HUES6 (cell line): ENCODE measurements around the gene CHRNA1.

Experiments
- H3K27ac ChIP-seq: 2 replicates; pipeline ENCODE4 v1.7.0; 2013; ENCODE audit warnings: low read depth, mild to moderate bottlenecking, low read length, inconsistent platforms
- H3K27me3 ChIP-seq: 2 replicates; pipeline ENCODE4 v1.6.1; 2013; ENCODE audit warnings: low read length; ENCODE audit not compliant: control insufficient read depth, insufficient read depth
- H3K36me3 ChIP-seq: 2 replicates; pipeline ENCODE4 v1.6.1; 2013; ENCODE audit warnings: low read length; ENCODE audit not compliant: control insufficient read depth, insufficient read depth
- H3K4me1 ChIP-seq: 2 replicates; pipeline ENCODE4 v1.6.1; 2013; ENCODE audit warnings: low read length; ENCODE audit not compliant: control insufficient read depth, insufficient read depth
- H3K4me3 ChIP-seq: 2 replicates; pipeline ENCODE4 v1.5.1; 2013; ENCODE audit warnings: low read depth, low read length
- H3K9ac ChIP-seq: one replicate; pipeline ENCODE4 v1.6.1; 2013; ENCODE audit warnings: mild to moderate bottlenecking, low read length
- H3K9me3 ChIP-seq: 2 replicates; pipeline ENCODE4 v1.6.1; 2013; ENCODE audit warnings: low read depth, low read length; ENCODE audit not compliant: control insufficient read depth, insufficient read depth

CHRNA1 gene

DNA sequence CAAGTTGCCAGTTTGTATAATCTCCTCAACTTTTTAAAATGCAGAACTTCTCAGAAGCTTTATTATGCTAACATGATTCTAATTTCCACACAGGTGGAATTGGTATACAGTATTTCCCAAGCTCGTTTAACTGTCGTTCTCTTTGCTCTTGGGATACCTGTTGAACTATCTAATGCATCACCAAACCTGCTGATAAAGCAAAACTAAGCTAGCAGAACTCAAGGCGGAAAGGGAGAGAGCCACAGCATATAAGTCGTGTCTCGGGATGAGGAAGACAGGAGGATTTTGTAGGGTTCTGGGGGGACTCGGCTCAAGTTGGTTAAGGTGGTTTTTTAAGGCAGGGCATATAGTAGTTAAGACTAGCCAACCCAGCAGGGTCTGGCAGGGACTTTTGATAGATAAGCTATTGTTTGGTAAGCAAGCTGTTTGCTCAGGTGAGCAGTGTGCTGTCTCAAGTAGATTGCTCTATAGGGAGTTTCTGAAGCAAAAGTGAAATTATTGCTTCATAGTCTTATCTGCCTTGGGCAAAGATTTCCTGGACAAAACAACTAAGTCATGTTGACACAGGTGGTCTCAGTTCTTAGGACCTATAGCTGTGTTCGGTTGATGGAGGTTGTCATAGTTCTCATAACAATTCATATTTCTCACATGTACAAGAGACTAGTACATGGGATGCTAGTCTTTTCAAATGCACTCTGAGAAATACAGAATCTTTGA lies 28.2 kb upstream of the CHRNA1 start:
- Histone ChIP-seq H3K27ac (no peak overlapping the region), H3K36me3 (no peaks in the 10 kb centered on the region), H3K9ac (no peak overlapping the region), H3K9me3 (no peaks in the 10 kb centered on the region), H3K27me3 (no peaks in the 10 kb centered on the region), H3K4me3 (no peak overlapping the region), H3K4me1 (peaks cover 73% of the 10 kb centered on the region)

DNA sequence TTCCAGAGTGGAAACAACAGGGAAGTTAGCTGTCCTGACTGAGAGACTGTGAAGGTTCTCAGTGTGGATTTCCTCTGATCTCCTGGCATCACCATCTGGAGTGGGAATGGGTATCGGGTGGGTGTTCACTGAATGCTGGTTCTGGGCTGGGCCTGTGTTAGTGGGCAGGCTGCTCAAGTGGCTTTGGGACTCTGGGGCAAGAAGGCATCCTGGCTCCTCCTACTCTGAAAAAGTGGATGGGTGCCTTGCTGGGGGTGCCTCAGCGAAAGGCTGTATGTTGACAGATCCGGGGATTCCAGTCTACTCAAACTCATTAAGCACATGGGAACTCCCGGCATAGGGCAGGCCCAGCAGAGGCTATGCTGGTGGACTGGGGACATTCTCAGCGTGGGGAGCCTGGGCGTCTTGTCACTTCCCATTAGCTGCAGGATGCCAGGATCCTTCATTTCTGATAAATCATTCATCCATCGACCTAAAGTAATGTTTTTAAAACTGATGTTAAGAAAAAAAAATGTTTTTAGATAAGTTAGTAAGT lies 27.5 kb upstream of the CHRNA1 start:
- peaks cover 77% of the 10 kb centered on the region for H3K4me1 ChIP-seq
- no peak overlapping the region for H3K9ac ChIP-seq
- H3K36me3 ChIP-seq, result no peaks in the 10 kb centered on the region
- H3K4me3 ChIP-seq, result no peak overlapping the region
- no peak overlapping the region for H3K27ac ChIP-seq
- no peaks in the 10 kb centered on the region for H3K27me3 ChIP-seq
- H3K9me3 ChIP-seq, result no peaks in the 10 kb centered on the region

DNA sequence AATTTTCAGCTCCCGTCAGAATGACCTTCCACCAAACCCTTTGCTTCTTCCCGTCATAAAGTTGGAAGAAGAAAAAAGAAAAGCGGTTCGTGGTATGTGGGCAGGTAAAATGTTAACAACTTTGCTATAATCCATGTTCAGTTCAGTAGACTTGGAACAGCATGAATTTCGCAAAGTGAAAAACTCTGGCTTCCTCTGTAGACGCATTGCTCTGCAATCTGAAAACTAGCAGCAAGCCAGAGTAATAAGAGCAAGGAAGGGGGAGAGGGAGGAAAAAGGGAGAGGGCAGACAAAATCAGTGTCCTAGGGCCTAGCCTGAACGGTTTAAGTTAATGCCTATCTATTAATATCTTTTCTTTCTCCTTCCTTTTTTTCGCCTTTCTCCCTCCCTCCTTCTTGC lies 26.7 kb upstream of the CHRNA1 start:
- peaks cover 75% of the 10 kb centered on the region for H3K4me1 ChIP-seq

DNA sequence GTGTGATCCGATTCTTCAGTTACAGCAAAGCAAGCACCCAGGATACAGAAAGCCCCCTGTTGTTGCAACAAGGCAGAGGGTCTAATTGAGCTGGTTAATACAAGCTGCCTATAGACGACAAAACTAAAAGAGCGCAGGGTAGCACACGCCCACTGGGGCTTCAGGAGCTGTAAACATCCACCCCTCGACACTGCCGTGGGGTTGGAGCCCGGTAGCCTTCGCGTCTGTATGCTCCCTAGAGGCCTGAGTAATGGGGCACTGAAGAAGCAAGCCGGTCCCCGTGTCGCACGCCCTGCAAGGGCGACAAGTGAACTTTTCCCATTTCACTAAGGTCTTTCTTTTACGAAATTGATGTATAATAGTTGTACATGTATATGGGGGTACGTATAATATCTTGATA lies 24.7 kb upstream of the CHRNA1 start:
- H3K4me1 ChIP-seq, result peaks cover 60% of the 10 kb centered on the region
- no peak overlapping the region for H3K9ac ChIP-seq
- H3K27me3 ChIP-seq, result no peaks in the 10 kb centered on the region
- H3K36me3 ChIP-seq, result no peaks in the 10 kb centered on the region
- no peaks in the 10 kb centered on the region for H3K9me3 ChIP-seq
- H3K4me3 ChIP-seq, result no peak overlapping the region
- H3K27ac ChIP-seq, result peak overlapping the region; percentile 40; the same call in 1 of the 2 replicates

More for the DNA sequence above, 26.7 kb upstream of the CHRNA1 start:
- no peak overlapping the region for H3K27ac ChIP-seq
- H3K4me3 ChIP-seq, result no peak overlapping the region
- H3K9me3 ChIP-seq, result no peaks in the 10 kb centered on the region
- H3K9ac ChIP-seq, result no peak overlapping the region
- no peaks in the 10 kb centered on the region for H3K27me3 ChIP-seq
- H3K36me3 ChIP-seq, result no peaks in the 10 kb centered on the region

DNA sequence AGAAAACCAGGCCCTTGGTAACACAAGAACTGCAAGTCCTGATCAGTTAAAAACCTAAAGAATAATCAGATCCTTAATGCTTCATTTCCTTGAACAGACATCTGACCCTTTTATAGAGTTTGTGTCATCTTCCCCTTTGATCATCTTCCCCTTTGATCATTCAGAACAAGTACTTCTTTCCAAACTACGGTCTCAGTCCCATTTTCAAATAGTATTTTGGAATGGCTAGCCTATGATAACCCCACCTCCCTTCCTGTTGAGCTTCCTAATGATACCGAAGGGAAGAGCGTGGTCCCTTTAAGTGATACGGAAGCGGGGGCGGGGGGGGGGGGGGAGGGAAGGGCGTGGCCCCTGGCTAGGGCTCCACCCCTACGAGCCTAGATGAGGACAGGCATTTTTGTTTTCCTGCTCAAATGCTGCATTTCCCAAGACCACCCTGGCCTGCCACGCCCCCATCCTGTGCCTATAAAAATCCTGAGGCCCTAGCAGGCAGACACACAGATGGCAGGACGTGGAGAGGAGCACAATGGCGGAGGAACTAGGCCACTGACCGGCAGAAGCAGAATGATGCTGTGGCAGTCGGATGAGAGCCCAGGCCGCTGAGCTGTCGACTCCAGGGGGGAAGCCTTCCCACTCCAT lies 24.1 kb upstream of the CHRNA1 start:
- Histone ChIP-seq H3K4me1 (peaks cover 54% of the 10 kb centered on the region), H3K9me3 (no peaks in the 10 kb centered on the region), H3K27me3 (no peaks in the 10 kb centered on the region), H3K36me3 (no peaks in the 10 kb centered on the region), H3K9ac (peak overlapping the region; percentile 34), H3K27ac (peak overlapping the region; percentile 84), H3K4me3 (peak overlapping the region; percentile 22)

DNA sequence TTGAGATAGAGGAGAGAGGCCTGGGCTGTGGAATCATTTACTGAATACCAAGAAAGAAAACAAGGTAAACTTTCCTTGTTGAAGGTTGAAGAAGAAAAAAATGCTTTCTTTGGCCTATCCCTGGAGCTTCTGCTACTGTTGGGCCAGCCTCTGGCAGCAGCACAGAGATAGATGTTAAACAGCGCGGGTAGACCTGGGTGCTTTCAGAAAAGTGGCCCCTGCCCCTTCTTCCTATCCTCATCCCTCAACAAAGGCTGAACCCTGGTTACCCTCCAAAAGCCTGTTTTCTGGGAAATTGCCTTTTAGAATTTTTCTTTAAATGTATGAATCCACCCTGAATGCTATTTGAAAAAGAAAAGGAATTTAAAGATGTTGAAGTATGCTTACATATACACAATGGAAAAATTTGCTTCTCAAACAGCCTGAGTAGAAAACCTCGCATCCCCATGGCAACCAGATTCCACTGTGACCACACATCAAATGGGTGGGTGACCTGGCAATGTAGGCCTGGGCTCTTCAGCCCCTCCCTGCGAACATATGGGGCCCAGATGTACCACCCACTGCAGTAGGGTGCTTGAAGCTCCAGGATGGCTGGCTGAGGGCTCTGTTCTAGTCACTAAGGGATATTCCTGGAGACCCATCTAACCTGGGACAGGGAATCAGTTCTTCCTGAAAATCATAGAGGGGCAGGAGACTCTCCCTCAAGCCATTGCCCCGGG lies 23.4 kb upstream of the CHRNA1 start:
- peak overlapping the region; percentile 84 for H3K27ac ChIP-seq
- peak overlapping the region; percentile 34 for H3K9ac ChIP-seq
- H3K4me3 ChIP-seq, result peak overlapping the region; percentile 22
- no peaks in the 10 kb centered on the region for H3K36me3 ChIP-seq
- no peaks in the 10 kb centered on the region for H3K27me3 ChIP-seq
- H3K4me1 ChIP-seq, result peaks cover 47% of the 10 kb centered on the region
- no peaks in the 10 kb centered on the region for H3K9me3 ChIP-seq

DNA sequence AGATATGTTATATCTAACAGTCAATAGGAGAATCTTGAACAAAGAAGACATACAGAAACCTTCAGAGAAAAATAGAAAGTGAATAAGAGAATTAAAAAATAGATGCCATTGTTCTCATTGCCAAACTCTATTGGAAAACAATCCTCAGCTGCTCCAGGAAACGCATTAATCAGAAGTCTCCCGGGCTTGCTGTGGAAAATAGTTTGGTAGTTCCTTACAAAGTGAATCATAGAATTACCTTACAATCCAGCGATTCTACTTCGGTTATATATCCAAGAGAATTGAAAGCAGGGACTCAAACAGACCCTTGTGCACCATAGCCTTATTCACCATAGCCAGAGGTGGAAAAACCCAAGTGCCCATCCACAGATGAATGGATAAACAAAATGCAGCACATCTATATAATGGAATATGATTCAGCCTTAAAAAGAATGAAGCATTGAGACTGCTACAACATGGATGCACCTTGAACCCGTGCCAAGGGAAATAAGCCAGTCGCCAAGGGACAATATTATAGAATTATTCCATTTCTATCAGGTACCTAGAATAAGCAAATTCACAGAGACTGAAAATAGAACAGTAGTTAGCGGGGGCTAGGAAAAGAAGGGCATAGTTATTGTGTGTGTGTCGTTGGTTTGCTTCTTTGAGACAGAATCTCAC lies 21.9 kb upstream of the CHRNA1 start:
- H3K27ac ChIP-seq, result no peak overlapping the region; the same call in 1 of the 2 replicates
- H3K9ac ChIP-seq, result no peak overlapping the region
- no peaks in the 10 kb centered on the region for H3K27me3 ChIP-seq
- no peaks in the 10 kb centered on the region for H3K9me3 ChIP-seq
- no peaks in the 10 kb centered on the region for H3K36me3 ChIP-seq
- H3K4me1 ChIP-seq, result peaks cover 36% of the 10 kb centered on the region
- H3K4me3 ChIP-seq, result no peak overlapping the region

DNA sequence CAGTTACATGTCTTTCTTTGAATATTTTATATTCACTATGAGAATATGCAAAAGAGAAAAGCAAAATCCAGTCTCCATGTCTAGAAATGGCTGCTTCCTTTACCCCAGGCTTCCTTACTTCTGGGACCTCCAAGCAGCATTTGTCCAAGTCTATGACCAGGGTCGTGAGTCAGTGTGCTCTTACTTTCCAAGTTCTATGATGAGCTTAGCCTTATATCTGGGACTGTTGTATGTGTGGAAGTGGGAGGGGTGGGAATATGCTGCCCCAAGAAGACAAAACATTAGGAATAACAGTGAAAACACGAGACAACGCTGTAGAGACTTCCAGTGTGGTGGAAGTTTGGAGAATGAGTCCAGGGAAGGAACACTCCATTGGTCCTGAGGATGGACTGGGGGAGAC lies 21.2 kb upstream of the CHRNA1 start:
- Histone ChIP-seq H3K9me3 (no peaks in the 10 kb centered on the region), H3K4me1 (peaks cover 37% of the 10 kb centered on the region), H3K27ac (no peak overlapping the region), H3K36me3 (no peaks in the 10 kb centered on the region), H3K27me3 (no peaks in the 10 kb centered on the region), H3K9ac (no peak overlapping the region), H3K4me3 (no peak overlapping the region)

DNA sequence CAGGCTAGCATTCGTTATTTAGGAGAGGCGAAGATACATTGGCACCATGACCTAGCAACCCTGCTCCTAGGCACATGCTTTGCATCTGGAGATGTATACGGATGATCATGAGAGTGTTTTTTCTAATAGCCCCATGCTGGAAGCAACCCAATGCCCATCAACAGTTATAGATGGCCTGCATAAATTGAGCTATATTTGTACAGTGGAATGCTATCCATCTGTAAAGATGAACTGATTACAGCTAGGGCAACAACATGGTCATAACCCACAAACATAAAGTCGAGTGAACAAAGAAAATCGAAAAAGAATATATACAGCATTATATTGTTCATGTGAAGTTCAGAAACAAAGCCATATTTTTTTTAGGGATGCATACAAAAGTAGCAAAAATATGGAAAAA lies 20.6 kb upstream of the CHRNA1 start:
- Histone ChIP-seq H3K27ac (no peak overlapping the region), H3K4me1 (peaks cover 42% of the 10 kb centered on the region), H3K27me3 (no peaks in the 10 kb centered on the region), H3K36me3 (no peaks in the 10 kb centered on the region), H3K4me3 (no peak overlapping the region), H3K9me3 (no peaks in the 10 kb centered on the region), H3K9ac (no peak overlapping the region)

DNA sequence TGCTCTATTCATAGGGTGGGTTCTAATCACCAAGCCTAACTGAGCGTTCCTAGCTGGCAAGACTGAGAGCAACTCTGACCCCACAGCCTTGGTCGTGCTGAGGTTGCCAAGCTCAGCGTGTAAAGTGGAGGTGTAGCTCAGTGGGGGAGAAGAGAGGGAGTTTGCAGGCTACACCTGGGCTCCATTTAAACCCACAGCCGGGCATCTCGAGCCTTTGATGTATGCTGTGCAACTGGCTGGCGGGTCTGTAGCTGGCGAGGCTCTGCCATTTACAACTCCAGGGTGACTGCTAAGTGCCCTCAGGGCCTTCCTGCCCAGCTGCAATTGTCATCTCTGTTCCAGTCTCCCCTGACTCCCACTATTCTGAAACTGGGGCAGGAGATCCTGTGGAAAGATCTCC lies 20.0 kb upstream of the CHRNA1 start:
- H3K9me3 ChIP-seq, result no peaks in the 10 kb centered on the region
- H3K4me3 ChIP-seq, result no peak overlapping the region
- H3K36me3 ChIP-seq, result no peaks in the 10 kb centered on the region
- H3K27me3 ChIP-seq, result no peaks in the 10 kb centered on the region
- peaks cover 44% of the 10 kb centered on the region for H3K4me1 ChIP-seq
- no peak overlapping the region for H3K9ac ChIP-seq
- no peak overlapping the region for H3K27ac ChIP-seq
